ENCODE measurements around the gene ARIH1. TPM values are rescaled to one million over a fixed set of nuclear protein-coding genes. Genes with fewer than 3 reads are reported as not detected.

ARIH1 gene, protein sequence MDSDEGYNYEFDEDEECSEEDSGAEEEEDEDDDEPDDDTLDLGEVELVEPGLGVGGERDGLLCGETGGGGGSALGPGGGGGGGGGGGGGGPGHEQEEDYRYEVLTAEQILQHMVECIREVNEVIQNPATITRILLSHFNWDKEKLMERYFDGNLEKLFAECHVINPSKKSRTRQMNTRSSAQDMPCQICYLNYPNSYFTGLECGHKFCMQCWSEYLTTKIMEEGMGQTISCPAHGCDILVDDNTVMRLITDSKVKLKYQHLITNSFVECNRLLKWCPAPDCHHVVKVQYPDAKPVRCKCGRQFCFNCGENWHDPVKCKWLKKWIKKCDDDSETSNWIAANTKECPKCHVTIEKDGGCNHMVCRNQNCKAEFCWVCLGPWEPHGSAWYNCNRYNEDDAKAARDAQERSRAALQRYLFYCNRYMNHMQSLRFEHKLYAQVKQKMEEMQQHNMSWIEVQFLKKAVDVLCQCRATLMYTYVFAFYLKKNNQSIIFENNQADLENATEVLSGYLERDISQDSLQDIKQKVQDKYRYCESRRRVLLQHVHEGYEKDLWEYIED
- total RNA-seq (2021; fragmentation: NEBNext Ultra II Directional; extraction: Animal tissue kit (Norgen Biotek cat#: 25700)) = 169 and 179 TPM in 2 replicates
- polyA plus RNA-seq (2011; rRNA removed) = 15.6 and 32.7 TPM in 2 replicates
- polyA plus RNA-seq (2011; cell fraction: cytosol; rRNA removed) = 33.0 TPM
- polyA plus RNA-seq (2011; cell fraction: nucleus; rRNA removed) = 51.8 TPM
- 44.8 to 78.8 TPM (median 62.4 TPM) in 4 replicates for polyA plus RNA-seq (2012, experiment 1 of 2)
- 1.6 TPM for polyA plus RNA-seq (2012, experiment 2 of 2)
- polyA plus RNA-seq (2013, experiment 1 of 2) = 62.0 TPM
- 58.0 TPM for polyA plus RNA-seq (2013, experiment 2 of 2)
- 152 TPM in 2 replicates for polyA minus RNA-seq (2011; rRNA and poly(A)+ RNA removed)
- polyA minus RNA-seq (2011; cell fraction: cytosol; rRNA and poly(A)+ RNA removed) = 124 TPM
- 90.8 TPM for polyA minus RNA-seq (2011; cell fraction: nucleus; rRNA and poly(A)+ RNA removed)
- long read RNA-seq, experiment 1, full-length matches to known transcripts = 12 of 41 reads
- long read RNA-seq, experiment 1, partial matches to known transcripts = 2 of 41 reads
- long read RNA-seq, experiment 1, other reads (novel, unspliced or antisense) = 27 of 41 reads
- long read RNA-seq, experiment 2, full-length matches to known transcripts = 2 of 16 reads
- long read RNA-seq, experiment 2, partial matches to known transcripts = 1 of 16 reads
- long read RNA-seq, experiment 2, other reads (novel, unspliced or antisense) = 13 of 16 reads

- DNase-seq (ENCODE audit: low read depth in 1 of 2, low spot score in 2 of 2) (peak; percentile 79 to 99), FAIRE-seq (no peak)
- Histone ChIP-seq H4K5ac (ENCODE audit: insufficient read length, low read depth, low read length) (peak within 1 kb of the TSS; percentile 91), H3K4me1 (replicated peaks in 1 of 4; ENCODE audit: control insufficient read depth in 3 of 4, insufficient read depth in 4 of 4, low read length in 3 of 4) (peaks cover 0 to 4% (median 2%) of the 10 kb centered on the region in 4 experiments; a peak in 2 of 7 replicates), H3K27me3 (replicated peaks in 1 of 4; ENCODE audit: control insufficient read depth in 3 of 4, extremely low read depth in 1 of 4, insufficient read depth in 3 of 4, low read length in 3 of 4) (no peaks in the 10 kb centered on the region), H2BK5ac (ENCODE audit: low read depth, low read length) (peak within 1 kb of the TSS; percentile 98), H2BK120ac (replicated peaks; ENCODE audit: low read depth, low read length) (no peak within 1 kb of the TSS), H3K4me2 (ENCODE audit: insufficient read depth in 1 of 2, low read depth in 2 of 2, low read length in 2 of 2) (peak within 1 kb of the TSS; percentile 60 to 87), H3K23ac (ENCODE audit: insufficient read length) (no peak within 1 kb of the TSS), H2BK20ac (ENCODE audit: low read length) (no peak within 1 kb of the TSS), H2BK12ac (ENCODE audit: low read depth, low read length) (peak within 1 kb of the TSS; percentile 87; the same call in 1 of the 2 replicates), H3K36me3 (ENCODE audit: control insufficient read depth in 2 of 4, insufficient read depth in 4 of 4, low read length in 3 of 4) (peaks cover 0 to 20% (median 2%) of the 10 kb centered on the region in 4 experiments; a peak in 2 of 8 replicates), H4K91ac (replicated peaks; ENCODE audit: insufficient read length, low read length) (peak within 1 kb of the TSS; percentile 80), H3K79me2 (ENCODE audit: control insufficient read depth in 1 of 2, insufficient read depth in 2 of 2, low read length in 2 of 2) (peaks cover 29 to 43% of the 10 kb centered on the region in 2 experiments), H3K4ac (replicated peaks; ENCODE audit: insufficient read length, low read depth, low read length) (peak within 1 kb of the TSS; percentile 32), H3K9ac (replicated peaks in 1 of 4; ENCODE audit: extremely low read depth in 1 of 4, low read depth in 3 of 4, low read length in 3 of 4) (peak within 1 kb of the TSS; percentile 94 to 98 (median 98)), H3K9me3 (ENCODE audit: insufficient read depth in 2 of 2, low read depth in 1 of 2, low read length in 1 of 2) (no peaks in the 10 kb centered on the region), H3K23me2 (ENCODE audit: low read depth, low read length) (peaks cover 3% of the 10 kb centered on the region), H3K18ac (ENCODE audit: extremely low read depth, low read length) (peak within 1 kb of the TSS; percentile 95), H2BK15ac (ENCODE audit: low read length) (no peak within 1 kb of the TSS), H3K79me1 (ENCODE audit: low read depth, low read length) (no peaks in the 10 kb centered on the region), H3K4me3 (ENCODE audit: extremely low read depth in 1 of 4, insufficient read depth in 2 of 4, low read depth in 3 of 4, low read length in 4 of 4) (peak within 1 kb of the TSS; percentile 77 to 97 (median 90)), H2AK5ac (ENCODE audit: low read depth, low read length) (no peak within 1 kb of the TSS), H3K56ac (replicated peaks; ENCODE audit: insufficient read length, low read depth, low read length) (peak within 1 kb of the TSS; percentile 87), H4K20me1 (replicated peaks in 1 of 2; ENCODE audit: control insufficient read depth in 1 of 2, insufficient read depth in 2 of 2, low read length in 2 of 2) (peaks cover 7 to 11% of the 10 kb centered on the region in 2 experiments), H3K14ac (ENCODE audit: insufficient read length) (no peak within 1 kb of the TSS), H4K8ac (ENCODE audit: extremely low read depth, insufficient read depth, low read length) (peak within 1 kb of the TSS; percentile 98), H2AFZ (ENCODE audit: low read length) (peak within 1 kb of the TSS; percentile 96), H3K27ac (ENCODE audit: low read depth, low read length) (peak within 1 kb of the TSS; percentile 97)
- ChIA-PET CTCF (ENCODE audit: partially characterized antibody) (interaction anchor here (1.1 to 1.2 kb wide), 3 partner anchors 9 to 12 kb away, joined by 3 to 5 read pairs (median 4); no protein-coding TSS in a partner anchor), POLR2A (ENCODE audit: partially characterized antibody) (interaction anchor here (0.6 to 1.5 kb wide), 17 partner anchors 8 to 213 kb away, joined by 3 to 7 read pairs (median 4); partner anchors contain the start of genes BBS4 and HIGD2B)
- 3% methylated on average over 54 of the region's 63 CpGs; no CpG with 5 or more reads in 1 of the 2 experiments for WGBS, 2 experiments (ENCODE audit: extremely low coverage in 1 of 2, insufficient coverage in 1 of 2, insufficient read length in 1 of 2, insufficient replicate concordance in 2 of 2, low coverage in 1 of 2, low lambda C conversion rate in 2 of 2, missing lambda C conversion rate in 1 of 2)
- TF ChIP-seq ATF2 (IDR thresholded peaks at IDR 0.05; ENCODE audit: low read length) = peak; percentile 97
- TF ChIP-seq ASH2L (IDR thresholded peaks at IDR 0.05; ENCODE audit: low read length) = peak; percentile 90
- TF ChIP-seq SIN3A (conservative IDR thresholded peaks at IDR 0.05 in 1 of 2, IDR thresholded peaks at IDR 0.05 in 1 of 2; ENCODE audit: low read depth in 1 of 2, low read length in 2 of 2) = peak in 1 of 2 experiments; percentile 57; a peak in 2 of 4 replicates
These were observed at the start of gene ARIH1 for GRCh38 chr15:72473614-72474465. Gene ARIH1, plus strand, starts transcription at chr15:72474330. Its CDS starts 310 bp downstream, at chr15:72474640.
